HepG2 (cell line): Measurements from ENCODE around the gene PPP6R2. TPM values are rescaled to one million over a fixed set of nuclear protein-coding genes. Genes with fewer than 3 reads are reported as not detected.

ENCODE experiments used
- ATAC-seq: fragments of 200-7000 bp; cut with Tn5 transposase; 3 replicates; pipeline ENCODE4 v1.9.1; 2020; ENCODE audit warnings: mild to moderate bottlenecking, moderate library complexity
- BruUV-seq: library from RNA; stranded (reverse); fragments of 400-500 nt; replicated peaks from 2 replicates; lab custom pipeline; 2021; lab: Mats Ljungman, UMichigan
- CTCF ChIA-PET: fragments of 300-600 bp; formaldehyde crosslinking; extraction: SDS; loops from one replicate; lab custom pipeline; 2021; ENCODE audit warnings: low total read pairs, inconsistent platforms, low intra/inter-chr PET ratio; lab: Yijun Ruan, JAX
- POLR2A ChIA-PET: fragments of 350-600 bp; sonication (Branson Sonifier 250); formaldehyde crosslinking; loops from one replicate; lab custom pipeline; 2020; ENCODE audit warnings: antibody characterized with exemption, inconsistent platforms; lab: Yijun Ruan, JAX
- DNase-seq: peaks from one replicate; pipeline ENCODE4 v3.0.0-alpha.2; 2015; ENCODE audit warnings: low spot score
- FAIRE-seq: peaks from 3 replicates; lab custom pipeline; 2011; peaks lifted over from hg19 to GRCh38; lab: Jason Lieb, UNC
- H2AFZ ChIP-seq: one replicate; pipeline ENCODE4 v1.6.1; 2011; ENCODE audit warnings: low read length, inconsistent platforms
- H3K27ac ChIP-seq: fragments of 300-600 bp; 3 replicates; pipeline ENCODE4 v1.8.0; 2011; ENCODE audit warnings: mixed run types, mild to moderate bottlenecking, mixed read lengths, low read length, inconsistent platforms; ENCODE audit not compliant: insufficient read depth; ENCODE audit errors: extremely low read length
- H3K27me3 ChIP-seq, 2 experiments: fragments of 200-600 bp in 1 of 2; 2 replicates in 1 of 2; 3 replicates in 1 of 2; pipeline versions ENCODE4 v1.6.0 to v1.8.0; 2011; ENCODE audit warnings: low read length in 2 of 2, mild to moderate bottlenecking in 2 of 2, moderate library complexity in 2 of 2, inconsistent platforms in 1 of 2; ENCODE audit not compliant: insufficient read depth in 2 of 2, control insufficient read depth in 1 of 2
- H3K36me3 ChIP-seq, 2 experiments: fragments of 200-600 bp in 1 of 2; replicated peaks in 1 of 2; 2 replicates in 1 of 2; 3 replicates in 1 of 2; pipeline versions ENCODE4 v1.5.1 to v1.8.0; 2011; ENCODE audit warnings: low read length in 2 of 2, inconsistent platforms in 1 of 2; ENCODE audit not compliant: insufficient read depth in 2 of 2, control insufficient read depth in 1 of 2
- H3K4me1 ChIP-seq: 2 replicates; pipeline ENCODE4 v1.5.1; 2012; ENCODE audit warnings: low read length, inconsistent platforms; ENCODE audit not compliant: insufficient read depth
- H3K4me2 ChIP-seq: 2 replicates; pipeline ENCODE4 v1.6.0; 2011; ENCODE audit warnings: low read depth, low read length, inconsistent platforms
- H3K4me3 ChIP-seq, 3 experiments: fragments of 200-600 bp in 1 of 3; sonication (generic), shearing (Covaris generic) in 1 of 3; replicated peaks in 1 of 3; 2 replicates each; pipeline ENCODE4 v1.5.1; 2011 to 2016; ENCODE audit warnings: low read length in 3 of 3, inconsistent platforms in 2 of 3, low read depth in 2 of 3, mild to moderate bottlenecking in 2 of 3, control low read depth in 1 of 3, mixed read lengths in 1 of 3; ENCODE audit not compliant: insufficient read depth in 1 of 3
- H3K79me2 ChIP-seq: one replicate; pipeline ENCODE4 v1.6.1; 2011; ENCODE audit warnings: low read length, inconsistent platforms; ENCODE audit not compliant: insufficient read depth
- H3K9ac ChIP-seq: 2 replicates; pipeline ENCODE4 v1.6.0; 2011; ENCODE audit warnings: mild to moderate bottlenecking, low read depth, low read length, inconsistent platforms; ENCODE audit not compliant: insufficient read depth
- H3K9me3 ChIP-seq: 2 replicates; pipeline ENCODE4 v1.5.1; 2012; ENCODE audit warnings: mild to moderate bottlenecking, low read length
- H4K20me1 ChIP-seq: 2 replicates; pipeline ENCODE4 v1.6.0; 2011; ENCODE audit warnings: inconsistent platforms, mild to moderate bottlenecking, low read length, moderate library complexity; ENCODE audit not compliant: insufficient read depth
- AGO2 ChIP-seq: fragments of 200-400 bp; formaldehyde crosslinking; optimal IDR thresholded peaks from 2 replicates; pipeline ENCODE3; 2017; ENCODE audit warnings: mild to moderate bottlenecking, low read depth, low read length, moderate library complexity
- ATF5 ChIP-seq: sonication (generic); formaldehyde crosslinking; IDR thresholded peaks from 2 replicates; pipeline ENCODE4 v1.4.0; 2020; ENCODE audit warnings: mild to moderate bottlenecking, low read depth, missing genetic modification reagents
- DBP ChIP-seq: sonication (generic); formaldehyde crosslinking; IDR thresholded peaks from 2 replicates; pipeline ENCODE4 v1.4.0; 2020; ENCODE audit warnings: missing genetic modification reagents; ENCODE audit errors: not compliant biosample characterization
- DR1 ChIP-seq: sonication (generic); formaldehyde crosslinking; IDR thresholded peaks from 2 replicates; pipeline ENCODE4 v1.8.0; 2021; ENCODE audit warnings: mild to moderate bottlenecking, missing genetic modification reagents, inconsistent platforms
- EEA1 ChIP-seq: sonication (generic); formaldehyde crosslinking; IDR thresholded peaks from 2 replicates; pipeline ENCODE4 v1.5.1; 2020; ENCODE audit warnings: mild to moderate bottlenecking, missing genetic modification reagents, borderline replicate concordance
- GTF3A ChIP-seq: sonication (generic); formaldehyde crosslinking; conservative IDR thresholded peaks from 2 replicates; pipeline ENCODE4 v1.4.0; 2020; ENCODE audit warnings: mild to moderate bottlenecking, missing genetic modification reagents
- HDAC6 ChIP-seq: fragments of 200-600 bp; sonication (generic); IDR thresholded peaks from 2 replicates; pipeline ENCODE4 v1.7.0; 2017; ENCODE audit warnings: mild to moderate bottlenecking, antibody characterized with exemption, low read length, low read depth
- RBM39 ChIP-seq: fragments of 200-400 bp; formaldehyde crosslinking; IDR thresholded peaks from one replicate; pipeline ENCODE4 v1.6.1; 2018; ENCODE audit warnings: antibody characterized with exemption, mild to moderate bottlenecking, low read depth, low read length; ENCODE audit not compliant: poor library complexity, severe bottlenecking
- ZNF333 ChIP-seq: sonication (generic); formaldehyde crosslinking; IDR thresholded peaks from 2 replicates; pipeline ENCODE4 v1.4.0; 2020; ENCODE audit warnings: mild to moderate bottlenecking, missing genetic modification reagents, borderline replicate concordance
- ZNF383 ChIP-seq: sonication (generic); formaldehyde crosslinking; IDR thresholded peaks from 2 replicates; pipeline ENCODE4 v1.4.0; 2020; ENCODE audit warnings: missing genetic modification reagents, mild to moderate bottlenecking, borderline replicate concordance
- ZNF44 ChIP-seq: sonication (generic); formaldehyde crosslinking; IDR thresholded peaks from 2 replicates; pipeline ENCODE4 v1.5.1; 2020; ENCODE audit warnings: mild to moderate bottlenecking, missing genetic modification reagents
- ZNF451 ChIP-seq: sonication (generic); formaldehyde crosslinking; IDR thresholded peaks from 2 replicates; pipeline ENCODE4 v1.5.0; 2020; ENCODE audit warnings: mild to moderate bottlenecking, missing genetic modification reagents
- ZNF546 ChIP-seq: sonication (generic); formaldehyde crosslinking; conservative IDR thresholded peaks from 2 replicates; pipeline ENCODE4 v1.8.1; 2023; ENCODE audit warnings: mild to moderate bottlenecking, missing genetic modification reagents
- ZNF687 ChIP-seq: sonication (generic); formaldehyde crosslinking; IDR thresholded peaks from 2 replicates; pipeline ENCODE4 v1.5.1; 2020; ENCODE audit warnings: mild to moderate bottlenecking, missing genetic modification reagents, moderate library complexity
- ZNF740 ChIP-seq: sonication (generic); formaldehyde crosslinking; IDR thresholded peaks from 2 replicates; pipeline ENCODE4 v1.4.0; 2020; ENCODE audit warnings: missing genetic modification reagents
- ZSCAN20 ChIP-seq: sonication (generic); formaldehyde crosslinking; IDR thresholded peaks from 2 replicates; pipeline ENCODE4 v1.4.0; 2020; ENCODE audit warnings: missing genetic modification reagents, mild to moderate bottlenecking, borderline replicate concordance
- WGBS: methylation state at CpG from one replicate; pipeline ENCODE4 v1.1.6; 2017; ENCODE audit warnings: low lambda C conversion rate; 5-methylcytosine and 5-hydroxymethylcytosine counted together
- in situ Hi-C: cut with HindIII; loops from 2 replicates; pipeline ENCODE4 v1.10.0; 2017; ENCODE audit warnings: low pct_unique_long_range_greater_than_20kb; ENCODE audit not compliant: extremely low pct_ligation_motif_present
- intact Hi-C: fragments of 100-400 bp; cut with micrococcal nuclease; formaldehyde crosslinking; loops from one replicate; pipeline ENCODE4 v1.10.0; 2022; ENCODE audit not compliant: unreplicated experiment
- polyA plus RNA-seq, 8 experiments: library from polyadenylated mRNA; depleted of rRNA in 3 of 8; stranded (reverse) in 7 of 8; unstranded in 1 of 8; fragments of >200 nt; fragmentation: Illumina TruSeq in 4 of 8; extraction: Trizol in 4 of 8; gene quantifications; 2 replicates each; pipeline versions ENCODE4 v1.2.1 to v1.2.3, GENCODE V29; 2011 to 2016; ENCODE audit warnings: low read depth in 4 of 8, missing spikeins in 1 of 8, mixed read lengths in 1 of 8; ENCODE audit not compliant: insufficient read depth in 1 of 8
- total RNA-seq, 5 experiments: library from RNA; depleted of rRNA; stranded (reverse); fragments of >200 nt; fragmentation: Illumina TruSeq; extraction: Trizol; gene quantifications; 2 replicates each; pipeline ENCODE4 v1.2.3, GENCODE V29; 2016; ENCODE audit warnings: low read depth in 1 of 5

Gene PPP6R2
- total and polyA plus RNA-seq, 2 of the 13 experiments (the other 11 are each of a cell fraction or from before 2014, with no cell fraction given), result 55.0 to 102 TPM

GRCh38 chr22:50294319-50294656, 48.8 kb upstream of the PPP6R2 start:
- no peak for DNase-seq
- intact Hi-C loops (loop anchor here (5.0 to 10.0 kb wide), 2 partner anchors 33 to 869 kb away; partner anchors contain the start of gene DENND6B), in situ Hi-C loops (no loop called here)
- peaks cover 8 to 9% of the 10 kb centered on the region in 2 experiments; a peak in 4 of 5 replicates for H3K36me3 ChIP-seq
- no TSS peak for BruUV-seq
- peak overlapping the region; percentile 79 for H3K4me2 ChIP-seq
- no peak for FAIRE-seq
- 0% methylated on average over 1 of the region's 5 CpGs for WGBS
- H3K9ac ChIP-seq, result peak overlapping the region; percentile 71
- ChIA-PET POLR2A (interaction anchor here (1.0 to 4.8 kb wide), 21 partner anchors 10 to 289 kb away, joined by 3 to 126 read pairs (median 6); partner anchors contain the start of genes CHKB, DENND6B, HDAC10 and MAPK12), CTCF (interaction anchor here (1.2 to 2.3 kb wide), 2 partner anchors 18 to 32 kb away, joined by 9 to 10 read pairs; partner anchors contain the start of gene DENND6B)
- peaks cover 69% of the 10 kb centered on the region for H3K4me1 ChIP-seq
- H3K4me3 ChIP-seq, result peak overlapping the region in 2 of 3 experiments; percentile 73 to 74; a peak in 5 of 6 replicates
- H3K9me3 ChIP-seq, result no peaks in the 10 kb centered on the region
- peaks cover 71% of the 10 kb centered on the region for H3K79me2 ChIP-seq
- peaks cover 9% of the 10 kb centered on the region; the same call in 1 of the 2 replicates for H4K20me1 ChIP-seq
- H3K27ac ChIP-seq, result peak overlapping the region; percentile 94
- no peak overlapping the region for H2AFZ ChIP-seq
- peak; percentile 9 for ATAC-seq
- H3K27me3 ChIP-seq, result no peaks in the 10 kb centered on the region
- TF ChIP-seq ZNF546, result no peak
- peak; percentile 49; the same call in 1 of the 2 replicates for TF ChIP-seq ZNF740 (CRISPR knock-in tag)
- TF ChIP-seq HDAC6, result no peak
- TF ChIP-seq AGO2, result peak; percentile 3
- TF ChIP-seq ZNF44 (CRISPR knock-in tag), result 0 out of 2 replicates have a peak, but pooled peaks have one; percentile 6
- TF ChIP-seq ZNF687, result peak; percentile 54
- no peak for TF ChIP-seq DR1
- TF ChIP-seq ZSCAN20 (CRISPR knock-in tag), result no peak
- no peak for TF ChIP-seq DBP (CRISPR knock-in tag)
- TF ChIP-seq ZNF451, result peak; percentile 2; the same call in 1 of the 2 replicates
- TF ChIP-seq EEA1 (CRISPR knock-in tag), result no peak
- no peak for TF ChIP-seq ZNF333
- peak; percentile 49 for TF ChIP-seq RBM39
- TF ChIP-seq ZNF383 (CRISPR knock-in tag), result 0 out of 2 replicates have a peak, but pooled peaks have one; percentile 14
- no peak for TF ChIP-seq ATF5 (CRISPR knock-in tag)
- TF ChIP-seq GTF3A (CRISPR knock-in tag), result 0 out of 2 replicates have a peak, but pooled peaks have one; percentile 5
